BJ (cell line): ENCODE data around the gene ANK2. TPM values are rescaled to one million over a fixed set of nuclear protein-coding genes. Genes with fewer than 3 reads are reported as not detected.

Source experiments
- CTCF ChIA-PET: fragments of 350-600 bp; formaldehyde crosslinking; extraction: SDS; loops from one replicate; lab custom pipeline; 2021; ENCODE audit warnings: antibody characterized with exemption, inconsistent platforms; lab: Yijun Ruan, JAX
- POLR2A ChIA-PET: fragments of 300-600 bp; sonication (Branson Sonifier 250); formaldehyde crosslinking; extraction: SDS; loops from one replicate; lab custom pipeline; 2021; ENCODE audit warnings: antibody characterized with exemption; lab: Charles Lee
- DNase-seq: peaks from one replicate; pipeline ENCODE4 v3.0.0-alpha.2; 2011; ENCODE audit warnings: low read depth
- H3K27me3 ChIP-seq: 2 replicates; pipeline ENCODE4 v1.6.0; 2011; ENCODE audit warnings: low read length; ENCODE audit not compliant: control insufficient read depth, insufficient read depth
- H3K36me3 ChIP-seq: 2 replicates; pipeline ENCODE4 v1.5.1; 2011; ENCODE audit warnings: low read length; ENCODE audit not compliant: control insufficient read depth, insufficient read depth
- H3K4me3 ChIP-seq: 2 replicates; pipeline ENCODE4 v1.5.1; 2011; ENCODE audit warnings: low read depth, mild to moderate bottlenecking, control low read depth, low read length
- CTCF ChIP-seq: IDR thresholded peaks from 2 replicates; pipeline ENCODE4 v1.5.1; 2011; ENCODE audit warnings: low read depth, mild to moderate bottlenecking, control low read depth, inconsistent platforms, low read length, moderate library complexity; ENCODE audit not compliant: insufficient read depth
- polyA plus RNA-seq: library from polyadenylated mRNA; depleted of rRNA; stranded (reverse); fragments of >200 nt; gene quantifications from 2 replicates; pipeline ENCODE4 v1.2.3, GENCODE V29; 2011

ANK2 gene
- polyA plus RNA-seq, 1 experiment: 2.3 TPM

- Histone ChIP-seq H3K27me3 (peaks cover 2% of the 10 kb centered on the region; the same call in 1 of the 2 replicates), H3K36me3 (no peaks in the 10 kb centered on the region), H3K4me3 (no peak overlapping the region)
- ChIA-PET POLR2A (no interaction called here), CTCF (no interaction called here)
- TF ChIP-seq CTCF: no peak
- no peak for DNase-seq
Observed at GRCh38 chr4:113332701-113333100, 283.2 kb downstream of the ANK2 start.

GRCh38 chr4:113335746-113336145, 286.3 kb downstream of the ANK2 start:
- H3K4me3 ChIP-seq: no peak overlapping the region
- H3K36me3 ChIP-seq: no peaks in the 10 kb centered on the region
- DNase-seq: no peak
- POLR2A ChIA-PET: no interaction called here
- peaks cover 2% of the 10 kb centered on the region; the same call in 1 of the 2 replicates for H3K27me3 ChIP-seq
- CTCF ChIA-PET: no interaction called here
- no peak for TF ChIP-seq CTCF

DNA sequence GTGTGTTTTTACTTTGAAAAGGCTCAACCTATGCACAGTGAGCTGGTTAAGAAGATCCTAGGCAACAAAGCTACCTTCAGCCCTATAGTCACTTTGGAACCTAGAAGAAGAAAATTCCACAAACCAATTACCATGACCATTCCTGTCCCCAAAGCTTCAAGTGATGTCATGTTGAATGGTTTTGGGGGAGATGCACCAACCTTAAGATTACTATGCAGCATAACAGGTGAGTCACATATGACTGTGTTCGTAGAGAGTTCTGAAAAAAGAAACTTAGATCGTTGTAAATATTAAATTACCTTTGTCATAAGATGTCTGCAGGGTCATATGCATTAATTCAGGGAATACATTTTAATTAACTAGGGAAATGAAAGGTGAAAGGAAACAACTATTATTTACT, 287.1 kb downstream of the ANK2 start:
- H3K36me3 ChIP-seq: no peaks in the 10 kb centered on the region
- TF ChIP-seq CTCF: no peak
- H3K4me3 ChIP-seq: no peak overlapping the region
- POLR2A ChIA-PET: no interaction called here
- CTCF ChIA-PET: no interaction called here
- no peak for DNase-seq
- peaks cover 2% of the 10 kb centered on the region; the same call in 1 of the 2 replicates for H3K27me3 ChIP-seq

DNA sequence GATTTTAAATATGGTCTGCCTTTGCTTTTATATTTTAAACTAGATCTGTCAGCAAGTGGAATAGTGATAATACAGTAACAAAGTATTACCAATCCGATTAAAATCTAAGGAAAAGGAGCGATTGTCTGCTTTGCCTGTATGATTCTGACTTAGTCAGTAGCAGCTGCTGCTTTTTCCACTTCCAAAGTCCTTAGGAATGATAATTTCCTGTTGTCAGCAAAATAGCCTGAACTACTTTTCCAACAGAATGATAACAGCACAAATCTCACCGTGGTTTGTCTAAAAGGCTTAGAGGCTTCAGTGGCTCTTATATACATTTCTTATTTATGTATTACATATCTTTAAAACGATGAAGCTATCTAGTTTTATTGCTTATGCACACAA, 290.0 kb downstream of the ANK2 start:
- ChIA-PET POLR2A (no interaction called here), CTCF (no interaction called here)
- no peak for DNase-seq
- Histone ChIP-seq H3K36me3 (no peaks in the 10 kb centered on the region), H3K27me3 (peaks cover 2% of the 10 kb centered on the region; the same call in 1 of the 2 replicates), H3K4me3 (no peak overlapping the region)
- TF ChIP-seq CTCF: no peak

- Histone ChIP-seq H3K36me3 (no peaks in the 10 kb centered on the region), H3K4me3 (no peak overlapping the region), H3K27me3 (no peaks in the 10 kb centered on the region)
- ChIA-PET POLR2A (no interaction called here), CTCF (no interaction called here)
- no peak for DNase-seq
- no peak for TF ChIP-seq CTCF
Observed at GRCh38 chr4:113344100-113344499, 294.6 kb downstream of the ANK2 start.
